KMS-11 (cell line): ENCODE results near the gene MEGF11.

ENCODE experiments used
- H2AFZ ChIP-seq: fragments of 200-600 bp; sonication (generic); 2 replicates; pipeline ENCODE4 v1.6.1; 2016; ENCODE audit warnings: antibody characterized with exemption, mixed run types, low read depth
- H3K27ac ChIP-seq: fragments of 200-600 bp; sonication (generic); 2 replicates; pipeline ENCODE4 v1.6.1; 2016; ENCODE audit warnings: mild to moderate bottlenecking, mixed run types
- H3K27me3 ChIP-seq: fragments of 200-600 bp; sonication (generic); 2 replicates; pipeline ENCODE4 v1.6.1; 2017; ENCODE audit warnings: mild to moderate bottlenecking, low read depth, mixed run types, moderate library complexity; ENCODE audit not compliant: insufficient read depth
- H3K36me3 ChIP-seq: fragments of 200-600 bp; sonication (generic); 2 replicates; pipeline ENCODE4 v1.6.1; 2017; ENCODE audit warnings: mild to moderate bottlenecking, mixed run types; ENCODE audit not compliant: insufficient read depth
- H3K4me1 ChIP-seq: fragments of 200-600 bp; sonication (generic); 2 replicates; pipeline ENCODE4 v1.6.1; 2016; ENCODE audit warnings: mild to moderate bottlenecking, low read depth, mixed run types; ENCODE audit not compliant: poor library complexity, severe bottlenecking
- H3K4me2 ChIP-seq: fragments of 200-600 bp; sonication (generic); 2 replicates; pipeline ENCODE4 v1.7.0; 2016; ENCODE audit warnings: mild to moderate bottlenecking, mixed run types
- H3K4me3 ChIP-seq: fragments of 200-600 bp; sonication (generic); IDR thresholded peaks from 2 replicates; pipeline ENCODE4 v1.6.1; 2017; ENCODE audit warnings: low read depth, low read length, mixed read lengths; ENCODE audit not compliant: insufficient read depth
- H3K79me2 ChIP-seq: fragments of 200-600 bp; sonication (generic); 2 replicates; pipeline ENCODE4 v1.6.1; 2016; ENCODE audit warnings: low read depth, mixed run types; ENCODE audit not compliant: insufficient read depth
- H3K9ac ChIP-seq: fragments of 200-600 bp; sonication (generic); 2 replicates; pipeline ENCODE4 v1.6.1; 2016; ENCODE audit warnings: mild to moderate bottlenecking, mixed run types
- H4K20me1 ChIP-seq: fragments of 200-600 bp; sonication (generic); 2 replicates; pipeline ENCODE4 v1.6.1; 2016; ENCODE audit warnings: mild to moderate bottlenecking, mixed run types; ENCODE audit not compliant: insufficient read depth
- TF ChIP-seq, protein P1 (sequence below): fragments of 200-600 bp; sonication (generic); conservative IDR thresholded peaks from 2 replicates; pipeline ENCODE4 v1.6.1; 2017; ENCODE audit warnings: low read depth, mild to moderate bottlenecking, antibody characterized with exemption, low read length, moderate library complexity, mixed read lengths

The MEGF11 gene

DNA sequence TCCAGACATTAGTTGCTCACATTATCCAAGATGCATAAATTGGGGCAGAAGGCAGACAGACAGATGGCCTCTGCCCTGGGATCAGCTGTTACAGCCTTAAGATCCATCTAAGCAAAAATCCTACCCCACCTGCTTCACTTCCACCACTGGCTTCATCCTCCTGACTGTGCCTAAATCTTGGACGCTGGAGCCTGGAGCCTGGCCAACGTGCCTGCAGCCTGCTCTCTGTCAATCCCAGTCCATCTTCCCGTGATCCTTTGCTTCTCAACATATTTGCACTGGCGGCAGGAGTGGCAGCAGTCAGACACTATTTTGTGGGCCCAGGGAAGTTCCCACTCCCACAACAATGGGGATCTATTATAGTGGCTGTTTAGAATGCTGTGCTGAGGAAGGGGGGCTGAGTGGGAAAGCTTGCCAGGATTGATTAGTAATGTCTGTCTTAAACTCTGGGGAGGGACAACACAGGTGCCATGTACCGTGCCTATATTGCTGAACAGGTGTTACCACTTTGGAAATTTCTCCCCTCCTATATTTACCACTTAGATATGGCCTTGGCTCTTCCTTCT lies 121.2 kb downstream of the MEGF11 start:
- Histone ChIP-seq H3K27me3 (peaks cover 5% of the 10 kb centered on the region), H3K36me3 (no peaks in the 10 kb centered on the region), H3K4me2 (no peak overlapping the region), H3K4me3 (no peak overlapping the region), H3K4me1 (no peaks in the 10 kb centered on the region), H3K27ac (no peak overlapping the region), H2AFZ (no peak overlapping the region), H3K9ac (no peak overlapping the region), H3K79me2 (no peaks in the 10 kb centered on the region), H4K20me1 (no peaks in the 10 kb centered on the region)
- TF ChIP-seq, protein P1, sequence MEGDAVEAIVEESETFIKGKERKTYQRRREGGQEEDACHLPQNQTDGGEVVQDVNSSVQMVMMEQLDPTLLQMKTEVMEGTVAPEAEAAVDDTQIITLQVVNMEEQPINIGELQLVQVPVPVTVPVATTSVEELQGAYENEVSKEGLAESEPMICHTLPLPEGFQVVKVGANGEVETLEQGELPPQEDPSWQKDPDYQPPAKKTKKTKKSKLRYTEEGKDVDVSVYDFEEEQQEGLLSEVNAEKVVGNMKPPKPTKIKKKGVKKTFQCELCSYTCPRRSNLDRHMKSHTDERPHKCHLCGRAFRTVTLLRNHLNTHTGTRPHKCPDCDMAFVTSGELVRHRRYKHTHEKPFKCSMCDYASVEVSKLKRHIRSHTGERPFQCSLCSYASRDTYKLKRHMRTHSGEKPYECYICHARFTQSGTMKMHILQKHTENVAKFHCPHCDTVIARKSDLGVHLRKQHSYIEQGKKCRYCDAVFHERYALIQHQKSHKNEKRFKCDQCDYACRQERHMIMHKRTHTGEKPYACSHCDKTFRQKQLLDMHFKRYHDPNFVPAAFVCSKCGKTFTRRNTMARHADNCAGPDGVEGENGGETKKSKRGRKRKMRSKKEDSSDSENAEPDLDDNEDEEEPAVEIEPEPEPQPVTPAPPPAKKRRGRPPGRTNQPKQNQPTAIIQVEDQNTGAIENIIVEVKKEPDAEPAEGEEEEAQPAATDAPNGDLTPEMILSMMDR: no peak

DNA sequence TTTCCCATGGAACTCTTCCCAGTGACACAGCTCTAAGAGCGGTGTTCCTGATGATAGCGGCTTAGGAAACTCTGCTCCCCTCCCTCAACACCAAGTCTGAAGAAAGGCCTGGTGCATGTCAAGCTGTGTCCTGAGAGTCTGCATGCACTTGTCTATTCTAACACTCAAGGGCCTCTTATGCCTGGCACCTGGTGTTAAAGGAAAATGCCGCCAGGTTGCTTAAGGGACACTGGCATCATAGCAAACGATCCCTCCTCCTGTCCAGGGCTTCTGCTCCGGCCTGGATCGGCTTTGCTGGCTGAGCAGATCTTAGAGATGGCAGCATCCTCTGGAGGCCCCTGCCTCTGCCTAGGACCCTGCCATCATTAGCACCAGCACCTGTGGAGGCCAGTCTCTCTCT lies 121.7 kb downstream of the MEGF11 start:
- Histone ChIP-seq H2AFZ (no peak overlapping the region), H3K27ac (no peak overlapping the region), H3K27me3 (peaks cover 7% of the 10 kb centered on the region), H3K79me2 (no peaks in the 10 kb centered on the region), H3K4me1 (no peaks in the 10 kb centered on the region), H3K36me3 (no peaks in the 10 kb centered on the region), H3K4me3 (no peak overlapping the region), H4K20me1 (no peaks in the 10 kb centered on the region), H3K4me2 (no peak overlapping the region), H3K9ac (no peak overlapping the region)
- TF ChIP-seq, protein P1: no peak

DNA sequence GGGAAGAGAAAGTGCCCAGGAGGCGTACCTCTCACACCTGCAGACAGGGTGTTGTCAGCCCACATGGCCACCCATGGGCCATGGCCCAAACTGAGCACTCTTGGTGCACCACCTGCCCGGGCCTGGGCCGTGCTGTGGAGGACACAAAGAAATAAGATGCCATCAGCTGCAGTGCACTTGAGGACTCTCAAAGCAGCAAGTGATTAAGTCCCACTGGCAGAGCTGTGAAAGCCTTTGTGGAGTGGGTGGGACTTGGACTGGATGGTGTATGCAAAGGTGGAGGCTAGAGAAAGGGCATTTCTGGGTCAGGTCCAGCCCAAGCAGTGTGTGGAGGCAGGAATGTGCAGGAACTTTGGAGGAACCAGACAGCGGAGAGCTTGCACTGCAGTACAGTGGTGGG lies 122.3 kb downstream of the MEGF11 start:
- no peaks in the 10 kb centered on the region for H3K79me2 ChIP-seq
- H3K4me1 ChIP-seq: no peaks in the 10 kb centered on the region
- no peak overlapping the region for H3K4me2 ChIP-seq
- TF ChIP-seq, protein P1: no peak
- H3K36me3 ChIP-seq: no peaks in the 10 kb centered on the region
- no peak overlapping the region for H3K27ac ChIP-seq
- H2AFZ ChIP-seq: no peak overlapping the region
- H3K9ac ChIP-seq: no peak overlapping the region
- peaks cover 7% of the 10 kb centered on the region for H3K27me3 ChIP-seq
- no peaks in the 10 kb centered on the region for H4K20me1 ChIP-seq
- H3K4me3 ChIP-seq: no peak overlapping the region

DNA sequence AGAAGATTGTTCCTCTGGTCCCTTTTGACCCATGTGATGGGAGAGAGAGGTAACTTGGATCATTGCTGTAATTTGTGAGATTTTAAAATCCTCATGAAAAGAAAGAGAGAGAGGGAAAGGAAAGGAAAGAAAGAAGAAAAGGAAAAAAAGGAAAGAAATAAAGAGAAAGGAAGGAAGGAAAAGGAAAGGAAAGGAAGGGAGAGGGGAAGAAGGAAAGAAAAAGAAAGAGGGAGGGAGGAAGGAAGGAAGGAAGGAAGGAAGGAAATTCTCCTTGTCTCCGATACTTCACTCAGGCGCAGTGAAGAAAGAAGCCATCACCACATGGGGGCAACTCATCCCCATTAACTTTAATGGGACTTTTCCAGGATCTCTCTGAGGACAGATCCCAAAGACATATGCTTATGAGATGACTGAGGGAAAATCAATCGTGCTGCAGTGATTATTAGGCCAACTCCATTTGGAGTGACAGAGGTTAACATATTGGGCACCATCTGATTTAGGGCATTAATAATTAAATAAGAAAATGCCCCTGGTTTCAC lies 123.0 kb downstream of the MEGF11 start:
- Histone ChIP-seq H3K79me2 (no peaks in the 10 kb centered on the region), H3K36me3 (no peaks in the 10 kb centered on the region), H3K27ac (no peak overlapping the region), H3K27me3 (peaks cover 7% of the 10 kb centered on the region), H3K4me3 (no peak overlapping the region), H3K4me1 (no peaks in the 10 kb centered on the region), H4K20me1 (no peaks in the 10 kb centered on the region), H2AFZ (no peak overlapping the region), H3K9ac (no peak overlapping the region), H3K4me2 (no peak overlapping the region)
- TF ChIP-seq, protein P1: no peak
